ENCODE data around the gene WDR59.
"Not testable (repeated sequence)": the region's sequence is repeated elsewhere in the genome, so short reads cannot be mapped to it uniquely, and the experiment has no call there.

Gene WDR59

DNA sequence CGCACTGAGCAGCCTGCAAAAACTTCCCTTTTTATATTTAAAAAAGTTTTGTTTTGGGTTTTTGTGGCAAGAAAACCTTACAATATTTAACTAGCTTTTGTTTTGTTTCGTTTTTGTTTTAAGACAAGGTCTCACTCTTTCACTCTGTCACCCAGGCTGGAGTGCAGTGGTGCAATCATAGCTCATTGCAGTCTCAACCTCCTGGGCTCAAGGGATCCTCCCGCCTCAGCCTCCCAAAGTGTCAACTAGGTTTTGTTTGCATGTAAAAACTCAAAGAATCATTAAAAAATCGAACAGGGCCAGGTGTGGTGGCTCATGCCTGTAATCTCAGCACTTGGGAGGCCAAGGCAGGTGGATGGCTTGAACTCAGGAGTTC, 132.4 kb downstream of the WDR59 start:
- no peak for FAIRE-seq

DNA sequence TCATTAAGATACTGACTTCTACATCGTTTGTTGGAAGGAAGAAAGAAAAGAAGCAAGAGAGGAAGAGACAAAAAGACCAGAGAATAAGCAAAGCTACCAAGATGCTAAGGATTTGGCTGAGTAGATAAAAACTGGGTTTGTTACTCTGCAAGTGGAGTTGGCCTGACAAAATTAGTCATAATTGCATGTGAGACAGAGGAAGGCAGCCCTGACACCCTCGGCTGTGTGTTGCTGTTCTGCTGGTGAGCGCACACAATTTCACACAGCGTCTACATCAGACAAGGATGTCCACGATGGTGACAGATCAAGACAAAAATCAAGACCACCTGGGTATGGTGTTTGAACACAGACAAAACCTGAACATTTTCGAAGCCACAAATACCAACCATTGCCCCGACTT, 134.9 kb downstream of the WDR59 start:
- no peak for FAIRE-seq

GRCh38 chr16:74847202-74847601, 137.7 kb downstream of the WDR59 start:
- no peak for FAIRE-seq

DNA sequence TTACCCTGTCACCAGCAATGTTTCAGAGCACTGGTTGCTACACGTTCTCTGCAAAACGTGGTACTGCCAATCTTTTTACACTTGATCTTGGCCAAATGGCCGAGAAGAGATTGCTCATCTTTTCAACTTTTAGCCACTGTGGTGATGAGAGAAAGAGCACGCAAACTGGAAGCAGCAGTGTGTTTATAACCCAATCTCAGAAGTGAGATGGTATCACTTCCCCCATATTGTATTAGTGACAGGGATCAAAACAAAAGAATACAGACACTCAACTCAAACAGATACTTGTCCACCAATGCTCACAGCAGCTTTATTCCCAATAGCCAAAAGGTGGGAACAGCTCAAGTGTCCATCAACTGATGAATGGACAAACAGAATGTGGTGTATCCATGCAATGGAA, 138.2 kb downstream of the WDR59 start:
- FAIRE-seq: no peak

GRCh38 chr16:74844041-74844980, 140.6 kb downstream of the WDR59 start:
- no peak for FAIRE-seq

GRCh38 chr16:74843381-74844035, 141.4 kb downstream of the WDR59 start:
- FAIRE-seq: not testable (repeated sequence)

GRCh38 chr16:74842413-74842812, 142.5 kb downstream of the WDR59 start:
- no peak for FAIRE-seq

- no peak for FAIRE-seq
These were observed 143.0 kb downstream of the WDR59 start for GRCh38 chr16:74841904-74842303.

GRCh38 chr16:74841469-74841868, 143.5 kb downstream of the WDR59 start:
- no peak for FAIRE-seq

GRCh38 chr16:74837056-74837455, 147.9 kb downstream of the WDR59 start:
- FAIRE-seq: no peak

DNA sequence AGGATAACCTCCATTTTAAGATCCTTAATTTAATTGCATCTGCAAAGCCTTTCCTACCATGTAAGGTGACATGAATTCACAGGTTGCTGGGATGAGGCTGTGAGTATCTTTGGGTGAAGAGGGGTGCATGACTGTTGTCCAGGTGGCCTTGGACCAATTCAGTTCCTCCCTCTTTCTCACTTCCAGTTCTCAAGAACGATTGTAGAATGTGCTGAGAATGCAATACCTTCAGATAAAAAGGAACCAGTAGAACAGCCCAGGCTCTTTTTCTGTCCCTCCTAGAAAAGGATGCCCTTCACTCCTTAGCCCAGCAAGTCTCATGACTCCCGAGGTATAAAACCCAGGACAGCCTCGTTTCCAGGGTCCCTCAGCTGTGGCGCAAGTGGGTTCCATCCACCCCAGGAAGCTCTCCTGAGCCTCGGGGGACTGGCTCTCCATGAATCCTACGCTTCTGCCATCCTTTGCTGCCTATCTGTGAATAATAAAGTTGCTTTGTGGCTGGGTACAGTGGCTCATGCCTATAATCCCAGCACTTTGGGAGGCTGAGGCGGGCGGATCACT, 148.7 kb downstream of the WDR59 start:
- no peak for FAIRE-seq

DNA sequence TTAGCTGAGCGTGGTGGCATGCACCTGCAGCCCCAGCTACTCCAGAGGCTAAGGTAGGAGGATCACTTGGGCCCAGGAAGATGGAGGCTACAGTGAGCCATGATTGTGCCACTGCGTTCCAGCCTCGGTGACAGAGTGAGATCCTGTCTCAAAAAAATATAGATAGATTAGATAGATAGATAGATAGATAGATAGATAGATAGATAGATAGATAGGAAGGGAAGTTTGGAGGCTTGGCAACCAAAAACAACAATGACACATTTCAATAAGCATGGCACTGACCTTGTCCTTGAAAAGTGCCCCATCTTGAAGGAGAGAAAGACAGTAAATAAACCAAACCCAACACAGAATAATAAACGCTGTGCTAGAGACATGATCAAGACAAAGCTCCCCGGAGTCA, 152.7 kb downstream of the WDR59 start:
- no peak for FAIRE-seq

DNA sequence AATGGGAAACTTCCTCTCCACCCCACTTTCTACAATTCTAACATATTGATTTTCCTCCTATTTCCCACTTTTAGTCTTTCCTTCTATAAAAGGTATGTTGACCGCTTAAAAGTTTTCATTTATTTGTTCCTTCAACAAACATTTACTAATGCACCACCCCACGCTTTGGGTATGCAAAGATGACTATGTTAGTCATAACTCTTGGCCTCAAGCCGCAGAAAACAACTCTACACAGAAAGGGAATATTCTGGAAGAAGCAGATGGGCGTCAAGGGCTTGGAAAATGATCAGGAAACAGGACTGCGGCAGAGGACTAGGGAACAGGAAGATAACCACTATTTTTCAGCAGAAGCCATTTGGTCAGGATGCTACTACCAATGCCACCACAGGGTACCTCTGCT, 153.5 kb downstream of the WDR59 start:
- FAIRE-seq: no peak

DNA sequence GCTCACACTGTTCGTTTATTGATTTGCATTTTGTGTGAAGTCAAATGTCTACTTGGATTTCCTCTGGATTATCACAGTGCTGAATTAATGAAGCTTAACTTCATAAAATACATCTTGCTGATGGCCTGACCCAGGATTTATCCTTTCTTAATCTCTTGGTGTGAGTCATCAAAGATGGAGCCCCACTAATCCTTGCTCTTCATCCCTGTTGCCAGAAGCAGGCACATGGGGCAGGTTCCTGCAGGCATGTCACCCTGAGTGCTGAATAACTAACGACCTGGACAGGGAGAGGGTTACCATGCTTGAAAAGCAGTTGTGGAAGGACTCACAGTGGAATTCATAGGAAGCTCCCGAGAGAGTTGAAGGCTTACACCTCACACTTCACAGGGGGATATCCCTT, 154.3 kb downstream of the WDR59 start:
- no peak for FAIRE-seq

DNA sequence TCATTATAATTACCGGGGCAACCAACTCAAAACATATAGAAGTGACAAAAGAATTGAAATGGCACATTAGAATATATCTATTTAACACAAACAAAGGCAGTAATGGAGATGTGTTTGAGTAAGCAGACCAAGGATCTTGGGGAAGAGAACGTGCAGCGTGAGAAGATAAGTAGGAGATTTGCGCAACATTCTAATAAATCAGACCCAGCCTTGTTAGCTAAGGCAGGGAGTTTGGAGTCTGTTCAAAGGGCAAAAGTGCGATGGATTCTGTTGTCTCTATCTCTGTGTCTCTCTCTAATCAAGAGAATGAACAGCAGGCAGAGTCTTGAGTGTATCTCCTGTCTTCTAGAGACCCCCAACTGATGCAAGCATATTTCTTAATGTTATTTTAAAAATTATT, 155.3 kb downstream of the WDR59 start:
- FAIRE-seq: no peak

- no peak for FAIRE-seq
These were observed 159.0 kb downstream of the WDR59 start for GRCh38 chr16:74825941-74826340.

DNA sequence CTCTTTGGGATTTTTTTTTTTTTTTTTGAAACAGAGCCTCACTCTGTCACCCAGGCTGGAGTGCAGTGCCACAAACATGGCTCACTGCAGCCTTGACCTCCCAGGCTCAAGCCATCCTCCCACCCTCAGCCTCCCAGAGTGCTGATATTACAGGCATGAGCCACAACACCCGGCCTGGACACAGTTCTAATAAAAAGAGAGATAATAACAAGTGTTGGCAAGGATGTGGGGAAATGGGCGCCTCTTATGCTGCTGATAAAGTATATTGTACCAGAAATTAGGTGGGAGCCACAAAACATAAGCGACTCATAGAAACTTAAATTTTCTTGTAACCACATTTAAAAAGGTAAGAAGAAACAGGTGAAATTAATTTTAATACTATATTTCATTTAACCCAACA, 159.9 kb downstream of the WDR59 start:
- FAIRE-seq: no peak

Measured in endometrium (tissue), 2 donors.